ENCODE results near the gene RNF32.

Gene RNF32

GRCh38 chr7:156659203-156659602, 18.6 kb downstream of the RNF32 start:
- TF ChIP-seq CTCF (conservative IDR thresholded peaks at IDR 0.05; ENCODE audit: low read depth, low read length): no peak
- Histone ChIP-seq H3K79me2 (ENCODE audit: insufficient read depth, low read depth) (no peaks in the 10 kb centered on the region), H3K27me3 (ENCODE audit: insufficient read depth, low read depth) (no peaks in the 10 kb centered on the region), H4K20me1 (ENCODE audit: insufficient read depth) (no peaks in the 10 kb centered on the region), H2AFZ (ENCODE audit: low read depth) (no peak overlapping the region), H3K27ac (no peak overlapping the region), H3K4me1 (ENCODE audit: low read depth, poor library complexity, severe bottlenecking) (peaks cover 18% of the 10 kb centered on the region), H3K4me2 (no peak overlapping the region), H3K4me3 (IDR thresholded peaks at IDR 0.05; ENCODE audit: insufficient read depth, low read depth, low read length) (no peak overlapping the region), H3K9ac (no peak overlapping the region), H3K36me3 (ENCODE audit: insufficient read depth) (no peaks in the 10 kb centered on the region)

GRCh38 chr7:156659961-156660360, 19.4 kb downstream of the RNF32 start:
- Histone ChIP-seq H3K4me3 (IDR thresholded peaks at IDR 0.05; ENCODE audit: insufficient read depth, low read depth, low read length) (no peak overlapping the region), H3K27ac (no peak overlapping the region), H3K79me2 (ENCODE audit: insufficient read depth, low read depth) (no peaks in the 10 kb centered on the region), H3K4me1 (ENCODE audit: low read depth, poor library complexity, severe bottlenecking) (peaks cover 18% of the 10 kb centered on the region), H4K20me1 (ENCODE audit: insufficient read depth) (no peaks in the 10 kb centered on the region), H2AFZ (ENCODE audit: low read depth) (no peak overlapping the region), H3K36me3 (ENCODE audit: insufficient read depth) (no peaks in the 10 kb centered on the region), H3K4me2 (no peak overlapping the region), H3K9ac (no peak overlapping the region), H3K27me3 (ENCODE audit: insufficient read depth, low read depth) (no peaks in the 10 kb centered on the region)
- TF ChIP-seq CTCF (conservative IDR thresholded peaks at IDR 0.05; ENCODE audit: low read depth, low read length): no peak

GRCh38 chr7:156661637-156662036, 21.1 kb downstream of the RNF32 start:
- H3K27ac ChIP-seq: no peak overlapping the region
- no peak overlapping the region for H2AFZ ChIP-seq (ENCODE audit: low read depth)
- no peak overlapping the region for H3K9ac ChIP-seq
- H3K79me2 ChIP-seq (ENCODE audit: insufficient read depth, low read depth): no peaks in the 10 kb centered on the region
- H3K4me2 ChIP-seq: no peak overlapping the region
- H3K4me1 ChIP-seq (ENCODE audit: low read depth, poor library complexity, severe bottlenecking): peaks cover 11% of the 10 kb centered on the region
- no peak for TF ChIP-seq CTCF (conservative IDR thresholded peaks at IDR 0.05; ENCODE audit: low read depth, low read length)
- no peak overlapping the region for H3K4me3 ChIP-seq (IDR thresholded peaks at IDR 0.05; ENCODE audit: insufficient read depth, low read depth, low read length)
- H3K36me3 ChIP-seq (ENCODE audit: insufficient read depth): no peaks in the 10 kb centered on the region
- H4K20me1 ChIP-seq (ENCODE audit: insufficient read depth): no peaks in the 10 kb centered on the region
- H3K27me3 ChIP-seq (ENCODE audit: insufficient read depth, low read depth): no peaks in the 10 kb centered on the region

- peaks cover 5% of the 10 kb centered on the region for H3K4me1 ChIP-seq (ENCODE audit: low read depth, poor library complexity, severe bottlenecking)
- H3K4me3 ChIP-seq (IDR thresholded peaks at IDR 0.05; ENCODE audit: insufficient read depth, low read depth, low read length): no peak overlapping the region
- no peaks in the 10 kb centered on the region for H3K79me2 ChIP-seq (ENCODE audit: insufficient read depth, low read depth)
- H3K4me2 ChIP-seq: no peak overlapping the region
- H3K27ac ChIP-seq: no peak overlapping the region
- no peak overlapping the region for H2AFZ ChIP-seq (ENCODE audit: low read depth)
- H4K20me1 ChIP-seq (ENCODE audit: insufficient read depth): no peaks in the 10 kb centered on the region
- H3K9ac ChIP-seq: no peak overlapping the region
- no peak for TF ChIP-seq CTCF (conservative IDR thresholded peaks at IDR 0.05; ENCODE audit: low read depth, low read length)
- no peaks in the 10 kb centered on the region for H3K36me3 ChIP-seq (ENCODE audit: insufficient read depth)
- no peaks in the 10 kb centered on the region for H3K27me3 ChIP-seq (ENCODE audit: insufficient read depth, low read depth)
These were observed 21.7 kb downstream of the RNF32 start for GRCh38 chr7:156662277-156662676.

Data from KMS-11 (cell line).